RWPE2 (cell line): ENCODE data around the gene HHAT.

ENCODE experiments used
- ATAC-seq: fragments of 200-7000 bp; cut with Tn5 transposase; 3 replicates; pipeline ENCODE4 v1.9.1; 2021; ENCODE audit warnings: low read depth
- DNase-seq: peaks from one replicate; pipeline ENCODE4 v3.0.0-alpha.2; 2020; ENCODE audit warnings: low spot score
- H3K27ac ChIP-seq: fragments of 450-650 bp; 2 replicates; pipeline ENCODE4 v1.5.1; 2017; ENCODE audit warnings: mild to moderate bottlenecking; ENCODE audit not compliant: poor library complexity, severe bottlenecking
- H3K27me3 ChIP-seq: fragments of 250-450 bp; sonication (Bioruptor Pico); 2 replicates; pipeline ENCODE4 v1.5.1; 2021; ENCODE audit warnings: mild to moderate bottlenecking, moderate library complexity; ENCODE audit not compliant: insufficient read depth, poor library complexity, severe bottlenecking
- H3K36me3 ChIP-seq: fragments of 250-450 bp; sonication (Bioruptor Pico); 2 replicates; pipeline ENCODE4 v1.5.1; 2020; ENCODE audit warnings: low read depth, mild to moderate bottlenecking, moderate library complexity
- H3K4me1 ChIP-seq: fragments of 250-450 bp; sonication (Bioruptor Pico); 2 replicates; pipeline ENCODE4 v1.5.1; 2021; ENCODE audit warnings: mild to moderate bottlenecking, moderate library complexity; ENCODE audit not compliant: insufficient read depth, poor library complexity, severe bottlenecking
- H3K4me3 ChIP-seq: fragments of 250-450 bp; sonication (Bioruptor Pico); 2 replicates; pipeline ENCODE4 v1.5.1; 2021; ENCODE audit warnings: mild to moderate bottlenecking, moderate library complexity; ENCODE audit not compliant: severe bottlenecking
- H3K9me3 ChIP-seq: fragments of 250-450 bp; sonication (Bioruptor Pico); 2 replicates; pipeline ENCODE4 v1.5.1; 2021; ENCODE audit warnings: mild to moderate bottlenecking, moderate library complexity; ENCODE audit not compliant: severe bottlenecking
- TF ChIP-seq, protein P1 (sequence below): fragments of 450-650 bp; IDR thresholded peaks from one replicate; pipeline ENCODE4 v1.5.1; 2017; ENCODE audit warnings: mild to moderate bottlenecking, moderate library complexity; ENCODE audit not compliant: poor library complexity, severe bottlenecking

Gene HHAT

DNA sequence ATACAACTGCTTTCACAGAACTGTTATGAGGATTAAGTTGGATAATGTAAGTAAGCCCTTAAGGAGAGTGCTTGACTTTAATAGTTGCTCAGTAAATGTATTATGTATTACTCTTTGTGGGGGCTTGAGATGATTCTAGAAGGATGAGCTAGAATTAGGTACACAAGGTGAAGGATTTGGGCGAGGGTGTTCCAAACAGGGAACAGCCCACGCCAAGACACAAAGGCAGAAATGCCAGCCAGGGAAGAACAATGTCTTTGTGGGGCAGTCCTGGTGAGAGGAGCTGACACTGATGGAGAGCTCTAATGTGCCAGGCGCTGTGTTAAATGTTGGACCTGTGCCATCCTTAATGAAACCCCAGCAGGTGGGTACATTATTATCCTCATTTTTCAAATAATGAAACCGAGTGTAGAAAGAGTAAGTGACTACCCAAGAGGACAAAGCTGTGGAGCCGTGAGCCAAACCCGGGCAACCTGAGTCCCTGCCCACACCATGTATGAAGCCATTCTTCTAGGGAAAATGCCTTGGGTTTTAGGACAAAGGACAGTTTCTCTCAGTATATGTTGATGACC, 362.4 kb downstream of the HHAT start:
- no peak overlapping the region for H3K27ac ChIP-seq
- no peak overlapping the region for H3K4me3 ChIP-seq
- DNase-seq (no peak), ATAC-seq (no peak)
- no peaks in the 10 kb centered on the region for H3K4me1 ChIP-seq
- no peaks in the 10 kb centered on the region for H3K9me3 ChIP-seq
- TF ChIP-seq, protein P1, sequence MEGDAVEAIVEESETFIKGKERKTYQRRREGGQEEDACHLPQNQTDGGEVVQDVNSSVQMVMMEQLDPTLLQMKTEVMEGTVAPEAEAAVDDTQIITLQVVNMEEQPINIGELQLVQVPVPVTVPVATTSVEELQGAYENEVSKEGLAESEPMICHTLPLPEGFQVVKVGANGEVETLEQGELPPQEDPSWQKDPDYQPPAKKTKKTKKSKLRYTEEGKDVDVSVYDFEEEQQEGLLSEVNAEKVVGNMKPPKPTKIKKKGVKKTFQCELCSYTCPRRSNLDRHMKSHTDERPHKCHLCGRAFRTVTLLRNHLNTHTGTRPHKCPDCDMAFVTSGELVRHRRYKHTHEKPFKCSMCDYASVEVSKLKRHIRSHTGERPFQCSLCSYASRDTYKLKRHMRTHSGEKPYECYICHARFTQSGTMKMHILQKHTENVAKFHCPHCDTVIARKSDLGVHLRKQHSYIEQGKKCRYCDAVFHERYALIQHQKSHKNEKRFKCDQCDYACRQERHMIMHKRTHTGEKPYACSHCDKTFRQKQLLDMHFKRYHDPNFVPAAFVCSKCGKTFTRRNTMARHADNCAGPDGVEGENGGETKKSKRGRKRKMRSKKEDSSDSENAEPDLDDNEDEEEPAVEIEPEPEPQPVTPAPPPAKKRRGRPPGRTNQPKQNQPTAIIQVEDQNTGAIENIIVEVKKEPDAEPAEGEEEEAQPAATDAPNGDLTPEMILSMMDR = no peak
- no peaks in the 10 kb centered on the region for H3K36me3 ChIP-seq
- no peaks in the 10 kb centered on the region for H3K27me3 ChIP-seq

DNA sequence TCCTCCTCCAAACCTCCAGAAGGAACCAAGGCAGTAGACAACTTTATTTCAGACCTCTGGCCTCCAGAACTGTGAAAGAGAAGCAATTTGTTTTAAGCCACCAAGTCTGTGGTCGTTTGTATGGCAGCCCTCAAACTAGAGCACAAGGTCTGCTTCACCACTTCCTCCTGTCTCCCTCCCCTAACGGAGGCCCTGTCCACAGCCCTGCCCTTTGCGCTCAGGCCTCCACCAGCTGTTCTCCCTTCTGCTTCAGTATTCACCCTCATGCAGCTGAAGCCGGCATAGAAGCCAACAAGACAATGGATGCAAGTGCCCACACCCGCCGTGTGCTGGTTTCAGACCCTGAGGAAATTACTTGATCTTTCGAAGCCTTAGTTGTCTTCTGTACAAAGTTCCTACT, 364.1 kb downstream of the HHAT start:
- Histone ChIP-seq H3K27me3 (no peaks in the 10 kb centered on the region), H3K9me3 (no peaks in the 10 kb centered on the region), H3K4me1 (no peaks in the 10 kb centered on the region), H3K27ac (no peak overlapping the region), H3K36me3 (no peaks in the 10 kb centered on the region), H3K4me3 (no peak overlapping the region)
- DNase-seq (no peak), ATAC-seq (no peak)
- TF ChIP-seq, protein P1 = no peak

DNA sequence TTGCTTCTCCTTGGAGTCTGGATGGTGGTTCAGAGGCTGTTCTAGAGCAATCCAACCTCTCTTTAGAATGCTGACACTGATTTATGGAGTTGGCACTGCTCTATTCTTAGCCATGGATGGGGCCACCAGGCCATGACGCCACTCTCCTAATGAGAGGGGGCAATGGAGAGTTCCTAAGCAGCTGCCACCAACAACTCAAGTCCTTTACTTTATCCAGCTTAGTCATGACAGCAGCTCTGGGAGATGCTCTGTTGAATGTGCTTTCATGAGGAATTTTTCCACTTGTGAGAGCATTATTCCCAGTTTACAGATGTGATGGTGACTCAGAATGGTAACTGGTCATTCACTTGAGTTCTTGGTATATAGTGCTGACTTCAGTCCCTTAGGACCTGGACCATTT, 366.3 kb downstream of the HHAT start:
- H3K27ac ChIP-seq = no peak overlapping the region
- H3K36me3 ChIP-seq = no peaks in the 10 kb centered on the region
- H3K4me3 ChIP-seq = no peak overlapping the region
- no peaks in the 10 kb centered on the region for H3K4me1 ChIP-seq
- H3K27me3 ChIP-seq = no peaks in the 10 kb centered on the region
- no peaks in the 10 kb centered on the region for H3K9me3 ChIP-seq
- ATAC-seq (no peak), DNase-seq (no peak)
- TF ChIP-seq, protein P1 = no peak

DNA sequence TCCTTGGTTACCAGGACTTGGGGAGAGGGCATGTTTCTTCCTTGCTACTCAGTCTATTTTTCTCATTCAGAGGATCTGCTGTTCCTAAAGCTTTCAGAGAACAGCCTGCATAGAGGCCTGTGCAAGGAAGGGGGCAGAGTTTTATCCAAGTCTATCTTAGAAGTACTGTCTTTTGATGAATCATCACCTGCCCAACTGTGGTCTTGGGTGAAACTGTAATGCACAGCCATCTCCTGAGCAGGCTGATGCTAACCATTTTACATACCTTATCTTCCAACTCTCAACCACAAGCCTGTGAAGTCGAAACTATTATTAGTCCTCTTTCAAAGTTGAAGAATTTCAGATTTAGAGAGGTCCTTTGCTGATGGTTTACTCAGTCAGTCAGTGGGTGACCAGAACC, 368.0 kb downstream of the HHAT start:
- Histone ChIP-seq H3K4me1 (no peaks in the 10 kb centered on the region), H3K27me3 (no peaks in the 10 kb centered on the region), H3K27ac (no peak overlapping the region), H3K9me3 (no peaks in the 10 kb centered on the region), H3K4me3 (no peak overlapping the region), H3K36me3 (no peaks in the 10 kb centered on the region)
- TF ChIP-seq, protein P1 = no peak
- DNase-seq (no peak), ATAC-seq (no peak)

DNA sequence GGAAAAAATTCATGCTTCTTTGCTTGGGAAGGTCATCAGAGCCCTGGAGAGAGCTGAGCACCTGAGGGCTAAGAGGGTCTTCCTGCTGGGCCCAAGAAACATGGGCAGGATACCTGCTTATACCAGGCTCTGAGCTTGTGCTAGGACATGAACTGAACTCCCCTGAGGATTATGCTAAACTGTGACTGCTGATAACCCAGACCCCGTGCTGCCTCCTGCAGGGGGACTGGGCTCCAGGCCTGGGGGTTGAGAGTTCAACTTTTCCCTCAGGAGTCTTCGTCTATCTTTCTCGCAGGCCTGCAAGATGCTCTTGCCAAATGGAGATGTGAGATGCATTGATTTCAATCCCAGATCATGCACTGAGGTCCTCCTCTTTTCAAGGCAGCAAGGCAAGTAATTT, 368.5 kb downstream of the HHAT start:
- no peak for ATAC-seq
- no peaks in the 10 kb centered on the region for H3K4me1 ChIP-seq

More for the DNA sequence above, 368.5 kb downstream of the HHAT start:
- no peak overlapping the region for H3K27ac ChIP-seq
- H3K4me3 ChIP-seq = no peak overlapping the region
- H3K36me3 ChIP-seq = no peaks in the 10 kb centered on the region
- TF ChIP-seq, protein P1 = no peak
- no peaks in the 10 kb centered on the region for H3K27me3 ChIP-seq
- DNase-seq = no peak
- H3K9me3 ChIP-seq = no peaks in the 10 kb centered on the region
